ENCODE data around the gene KIAA0232. TPM values are rescaled to one million over a fixed set of nuclear protein-coding genes. Genes with fewer than 3 reads are reported as not detected.

KIAA0232 gene
- total and polyA plus RNA-seq, 5 donors from 2014 or later: 5.6 to 25.3 (median 13.5) TPM

GRCh38 chr4:6880691-6881090 is 98.2 kb downstream of the KIAA0232 start:
- no peaks in the 10 kb centered on the region for H3K9me3 ChIP-seq (ENCODE audit: control insufficient read depth in 2 of 2, low read length in 2 of 2)
- Mint-ChIP-seq H3K27me3 (no peaks in the 10 kb centered on the region), H3K9me3 (no peaks in the 10 kb centered on the region), H3K27ac (no peak overlapping the region), H3K4me1 (peaks cover 0 to 5% (median 3%) of the 10 kb centered on the region in 4 donors), H3K4me3 (no peak overlapping the region), H3K36me3 (peaks cover 54% of the 10 kb centered on the region)
- DNase-seq (no peak), ATAC-seq (ENCODE audit: low read depth in 2 of 2) (no peak)
- H3K36me3 ChIP-seq (ENCODE audit: control insufficient read depth, insufficient read depth, low read length): peaks cover 64% of the 10 kb centered on the region
- H3K4me1 ChIP-seq (ENCODE audit: control insufficient read depth, insufficient read depth, low read length, poor library complexity, severe bottlenecking): no peaks in the 10 kb centered on the region
- no peaks in the 10 kb centered on the region for H3K27me3 ChIP-seq (ENCODE audit: control insufficient read depth, insufficient read depth, low read length)
- H3K27ac ChIP-seq (ENCODE audit: insufficient read depth, low read length, poor library complexity, severe bottlenecking): no peak overlapping the region
- no peak overlapping the region for H3K4me3 ChIP-seq (ENCODE audit: low read depth, low read length)

- Histone ChIP-seq H3K4me1 (ENCODE audit: control insufficient read depth, insufficient read depth, low read length, poor library complexity, severe bottlenecking) (peaks cover 7% of the 10 kb centered on the region), H3K27me3 (ENCODE audit: control insufficient read depth, insufficient read depth, low read length) (no peaks in the 10 kb centered on the region), H3K27ac (ENCODE audit: insufficient read depth, low read length, poor library complexity, severe bottlenecking) (no peak overlapping the region), H3K9me3 (ENCODE audit: control insufficient read depth in 2 of 2, low read length in 2 of 2) (no peaks in the 10 kb centered on the region), H3K4me3 (ENCODE audit: low read depth, low read length) (no peak overlapping the region), H3K36me3 (ENCODE audit: control insufficient read depth, insufficient read depth, low read length) (peaks cover 53% of the 10 kb centered on the region)
- no peak overlapping the region for H3K4me3 Mint-ChIP-seq
- H3K9me3 Mint-ChIP-seq: no peaks in the 10 kb centered on the region
- H3K4me1 Mint-ChIP-seq: peaks cover 0 to 8% (median 4%) of the 10 kb centered on the region in 4 donors
- DNase-seq (no peak), ATAC-seq (ENCODE audit: low read depth in 2 of 2) (no peak)
- no peaks in the 10 kb centered on the region for H3K27me3 Mint-ChIP-seq
- H3K36me3 Mint-ChIP-seq: peaks cover 44% of the 10 kb centered on the region
- H3K27ac Mint-ChIP-seq: no peak overlapping the region
These were observed 99.4 kb downstream of the KIAA0232 start for GRCh38 chr4:6881908-6882307.

GRCh38 chr4:6884341-6884870 is 101.9 kb downstream of the KIAA0232 start:
- H3K4me1 Mint-ChIP-seq: peaks cover 0 to 7% (median 4%) of the 10 kb centered on the region in 4 donors

GRCh38 chr4:6885953-6886557 is 103.5 kb downstream of the KIAA0232 start:
- H3K27me3 Mint-ChIP-seq: no peaks in the 10 kb centered on the region
- ATAC-seq (ENCODE audit: low read depth in 2 of 2): peak in 1 of 2 donors; percentile 62
- H3K4me3 ChIP-seq (ENCODE audit: low read depth, low read length): no peak overlapping the region
- peaks cover 7% of the 10 kb centered on the region for H3K4me1 ChIP-seq (ENCODE audit: control insufficient read depth, insufficient read depth, low read length, poor library complexity, severe bottlenecking)
- peaks cover 0 to 6% of the 10 kb centered on the region in 2 experiments for H3K9me3 ChIP-seq (ENCODE audit: control insufficient read depth in 2 of 2, low read length in 2 of 2)
- H3K27ac Mint-ChIP-seq: peak overlapping the region in 1 of 3 donors; percentile 75
- no peak overlapping the region for H3K27ac ChIP-seq (ENCODE audit: insufficient read depth, low read length, poor library complexity, severe bottlenecking)
- peaks cover 22% of the 10 kb centered on the region for H3K36me3 ChIP-seq (ENCODE audit: control insufficient read depth, insufficient read depth, low read length)
- peak in 1 of 3 donors; percentile 60 for DNase-seq
- H3K4me1 Mint-ChIP-seq: peaks cover 0 to 7% (median 4%) of the 10 kb centered on the region in 4 donors
- H3K27me3 ChIP-seq (ENCODE audit: control insufficient read depth, insufficient read depth, low read length): no peaks in the 10 kb centered on the region
- peaks cover 16% of the 10 kb centered on the region for H3K36me3 Mint-ChIP-seq
- no peaks in the 10 kb centered on the region for H3K9me3 Mint-ChIP-seq
- H3K4me3 Mint-ChIP-seq: no peak overlapping the region

More at GRCh38 chr4:6884341-6884870, 101.9 kb downstream of the KIAA0232 start:
- H3K4me3 ChIP-seq (ENCODE audit: low read depth, low read length): no peak overlapping the region
- peak overlapping the region in 2 of 3 donors; percentile 37 to 38 for H3K27ac Mint-ChIP-seq
- H3K9me3 ChIP-seq (ENCODE audit: control insufficient read depth in 2 of 2, low read length in 2 of 2): no peaks in the 10 kb centered on the region
- H3K9me3 Mint-ChIP-seq: no peaks in the 10 kb centered on the region
- ATAC-seq (ENCODE audit: low read depth in 2 of 2) (no peak), DNase-seq (no peak)
- H3K27me3 ChIP-seq (ENCODE audit: control insufficient read depth, insufficient read depth, low read length): no peaks in the 10 kb centered on the region
- H3K36me3 Mint-ChIP-seq: peaks cover 25% of the 10 kb centered on the region
- H3K4me3 Mint-ChIP-seq: no peak overlapping the region
- no peak overlapping the region for H3K27ac ChIP-seq (ENCODE audit: insufficient read depth, low read length, poor library complexity, severe bottlenecking)
- peaks cover 34% of the 10 kb centered on the region for H3K36me3 ChIP-seq (ENCODE audit: control insufficient read depth, insufficient read depth, low read length)
- no peaks in the 10 kb centered on the region for H3K27me3 Mint-ChIP-seq
- H3K4me1 ChIP-seq (ENCODE audit: control insufficient read depth, insufficient read depth, low read length, poor library complexity, severe bottlenecking): peaks cover 7% of the 10 kb centered on the region

- DNase-seq (no peak), ATAC-seq (ENCODE audit: low read depth in 2 of 2) (no peak)
- H3K4me1 ChIP-seq (ENCODE audit: control insufficient read depth, insufficient read depth, low read length, poor library complexity, severe bottlenecking): peaks cover 13% of the 10 kb centered on the region
- Mint-ChIP-seq H3K4me3 (no peak overlapping the region), H3K36me3 (peaks cover 10% of the 10 kb centered on the region), H3K27ac (no peak overlapping the region), H3K27me3 (no peaks in the 10 kb centered on the region), H3K9me3 (no peaks in the 10 kb centered on the region), H3K4me1 (peaks cover 4 to 14% (median 9%) of the 10 kb centered on the region in 4 donors)
- H3K9me3 ChIP-seq (ENCODE audit: control insufficient read depth in 2 of 2, low read length in 2 of 2): peaks cover 0 to 6% of the 10 kb centered on the region in 2 experiments
- H3K27ac ChIP-seq (ENCODE audit: insufficient read depth, low read length, poor library complexity, severe bottlenecking): no peak overlapping the region
- no peaks in the 10 kb centered on the region for H3K27me3 ChIP-seq (ENCODE audit: control insufficient read depth, insufficient read depth, low read length)
- H3K36me3 ChIP-seq (ENCODE audit: control insufficient read depth, insufficient read depth, low read length): peaks cover 14% of the 10 kb centered on the region
- H3K4me3 ChIP-seq (ENCODE audit: low read depth, low read length): no peak overlapping the region
These were observed 104.4 kb downstream of the KIAA0232 start for GRCh38 chr4:6886886-6887285.

GRCh38 chr4:6887591-6888371 is 105.3 kb downstream of the KIAA0232 start:
- H3K27me3 Mint-ChIP-seq: no peaks in the 10 kb centered on the region
- Histone ChIP-seq H3K36me3 (ENCODE audit: control insufficient read depth, insufficient read depth, low read length) (peaks cover 5% of the 10 kb centered on the region), H3K4me1 (ENCODE audit: control insufficient read depth, insufficient read depth, low read length, poor library complexity, severe bottlenecking) (peaks cover 22% of the 10 kb centered on the region), H3K9me3 (ENCODE audit: control insufficient read depth in 2 of 2, low read length in 2 of 2) (peaks cover 0 to 6% of the 10 kb centered on the region in 2 experiments), H3K27ac (ENCODE audit: insufficient read depth, low read length, poor library complexity, severe bottlenecking) (no peak overlapping the region), H3K27me3 (ENCODE audit: control insufficient read depth, insufficient read depth, low read length) (no peaks in the 10 kb centered on the region), H3K4me3 (ENCODE audit: low read depth, low read length) (no peak overlapping the region)
- H3K36me3 Mint-ChIP-seq: peaks cover 3% of the 10 kb centered on the region
- peaks cover 8 to 23% (median 15%) of the 10 kb centered on the region in 4 donors for H3K4me1 Mint-ChIP-seq
- no peak overlapping the region for H3K4me3 Mint-ChIP-seq
- DNase-seq: no peak
- no peak for ATAC-seq (ENCODE audit: low read depth in 2 of 2)
- H3K27ac Mint-ChIP-seq: no peak overlapping the region
- H3K9me3 Mint-ChIP-seq: no peaks in the 10 kb centered on the region

- no peaks in the 10 kb centered on the region for H3K9me3 Mint-ChIP-seq
- Histone ChIP-seq H3K27me3 (ENCODE audit: control insufficient read depth, insufficient read depth, low read length) (no peaks in the 10 kb centered on the region), H3K36me3 (ENCODE audit: control insufficient read depth, insufficient read depth, low read length) (peaks cover 3% of the 10 kb centered on the region), H3K4me1 (ENCODE audit: control insufficient read depth, insufficient read depth, low read length, poor library complexity, severe bottlenecking) (peaks cover 24% of the 10 kb centered on the region), H3K27ac (ENCODE audit: insufficient read depth, low read length, poor library complexity, severe bottlenecking) (no peak overlapping the region), H3K4me3 (ENCODE audit: low read depth, low read length) (no peak overlapping the region), H3K9me3 (ENCODE audit: control insufficient read depth in 2 of 2, low read length in 2 of 2) (peaks cover 0 to 6% of the 10 kb centered on the region in 2 experiments)
- H3K4me3 Mint-ChIP-seq: no peak overlapping the region
- H3K27me3 Mint-ChIP-seq: no peaks in the 10 kb centered on the region
- ATAC-seq (ENCODE audit: low read depth in 2 of 2) (no peak), DNase-seq (no peak)
- H3K27ac Mint-ChIP-seq: no peak overlapping the region
- no peaks in the 10 kb centered on the region for H3K36me3 Mint-ChIP-seq
- peaks cover 10 to 26% (median 17%) of the 10 kb centered on the region in 4 donors for H3K4me1 Mint-ChIP-seq
These were observed 106.1 kb downstream of the KIAA0232 start for GRCh38 chr4:6888506-6889071.
